GM12872 (cell line): ENCODE data around the gene SPACA4.

Source experiments
- CTCF ChIP-seq: IDR thresholded peaks from 3 replicates; pipeline ENCODE4 v1.5.1; 2011; ENCODE audit warnings: low read depth, mild to moderate bottlenecking, low read length, moderate library complexity; ENCODE audit not compliant: insufficient read depth

Gene SPACA4

GRCh38 chr19:48629599-48630295, 23.2 kb downstream of the SPACA4 start:
- no peak for TF ChIP-seq CTCF

DNA sequence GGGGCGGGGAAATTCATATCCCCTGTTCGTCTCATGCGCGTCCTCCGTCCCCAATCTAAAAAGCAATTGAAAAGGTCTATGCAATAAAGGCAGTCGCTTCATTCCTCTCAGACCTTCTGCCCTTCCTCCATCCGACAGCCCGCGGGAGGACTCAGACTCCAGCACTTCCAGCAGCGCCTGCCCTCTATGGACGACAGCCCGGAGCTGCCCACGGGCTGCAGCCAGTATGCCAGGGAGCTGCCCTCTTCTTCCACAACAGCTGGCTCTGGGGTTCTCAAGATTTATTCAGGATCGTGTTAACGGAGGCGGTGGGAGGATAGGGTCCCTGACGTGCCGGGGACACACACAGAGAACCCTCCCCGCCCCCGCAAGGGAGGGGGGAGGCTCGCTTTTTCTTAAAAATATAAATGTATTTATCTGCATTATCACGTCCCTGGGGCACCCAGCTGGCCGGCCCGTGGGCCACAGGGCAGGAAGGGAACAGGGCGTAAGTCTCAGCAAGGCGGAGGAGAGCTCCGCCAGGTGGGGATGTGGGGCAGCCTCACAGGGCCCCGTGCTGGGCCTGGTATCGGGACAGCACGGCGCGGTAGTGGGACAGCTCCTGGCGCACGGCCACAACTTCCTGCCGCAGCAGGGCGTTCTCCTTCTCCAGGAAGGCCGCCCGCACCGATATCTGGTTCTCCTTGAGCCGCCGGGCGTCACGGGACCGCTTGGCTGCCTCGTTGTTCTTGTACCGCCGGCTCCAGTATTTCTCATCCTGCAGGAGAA, 23.9 kb downstream of the SPACA4 start:
- no peak for TF ChIP-seq CTCF

- TF ChIP-seq CTCF: no peak
These were observed 24.7 kb downstream of the SPACA4 start for GRCh38 chr19:48631225-48631624.

- TF ChIP-seq CTCF: no peak
These were observed 26.2 kb downstream of the SPACA4 start for GRCh38 chr19:48632692-48633147.

DNA sequence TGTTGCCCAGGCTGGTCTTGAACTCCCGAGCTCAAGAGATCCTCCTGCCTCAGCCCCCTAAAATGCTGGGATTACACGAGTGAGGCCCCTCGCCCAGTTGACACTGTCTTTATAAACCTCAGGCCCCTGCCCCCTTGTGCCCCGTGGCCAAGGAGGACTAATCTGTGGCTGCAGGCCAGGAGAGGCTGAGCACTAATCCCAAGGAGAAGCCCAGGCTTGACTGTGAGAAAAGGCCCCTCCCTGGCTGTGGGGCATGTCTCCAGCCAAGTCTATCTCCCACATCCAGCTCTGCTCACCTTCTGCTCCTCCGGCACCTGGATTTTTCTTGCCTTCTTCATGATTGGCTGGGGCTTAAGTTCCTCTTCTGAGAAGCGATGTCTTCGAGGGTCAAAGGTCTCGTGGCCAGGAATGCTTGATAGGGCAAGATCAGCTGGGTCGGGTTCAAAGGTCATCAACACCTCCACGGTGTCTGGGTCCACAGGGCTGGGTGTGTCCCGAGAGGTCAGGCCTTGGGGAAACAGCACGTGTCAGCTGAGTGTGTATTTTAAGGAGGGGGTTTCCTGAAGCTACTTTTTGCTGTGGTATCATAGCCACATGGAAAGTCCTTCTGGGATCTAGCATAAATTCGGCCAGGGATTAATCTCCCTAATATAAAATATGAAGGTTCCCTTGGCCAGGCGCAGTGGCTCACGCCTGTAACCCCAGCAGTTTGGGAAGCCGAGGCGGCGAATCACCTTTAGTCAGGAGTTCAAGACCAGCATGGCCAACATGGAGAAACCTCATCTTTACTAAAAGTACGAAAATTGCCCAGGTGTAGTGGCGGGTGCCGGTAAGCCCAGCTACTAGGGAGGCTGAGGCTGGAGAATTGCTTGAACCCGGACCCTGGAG, 26.9 kb downstream of the SPACA4 start:
- no peak for TF ChIP-seq CTCF

GRCh38 chr19:48634036-48634342, 27.4 kb downstream of the SPACA4 start:
- TF ChIP-seq CTCF: no peak
